ENCODE data around the gene MARK3. TPM values are rescaled to one million over a fixed set of nuclear protein-coding genes. Genes with fewer than 3 reads are reported as not detected.

The MARK3 gene
- total and polyA plus RNA-seq, 8 donors = 52.6 to 157 (median 95.0) TPM

DNA sequence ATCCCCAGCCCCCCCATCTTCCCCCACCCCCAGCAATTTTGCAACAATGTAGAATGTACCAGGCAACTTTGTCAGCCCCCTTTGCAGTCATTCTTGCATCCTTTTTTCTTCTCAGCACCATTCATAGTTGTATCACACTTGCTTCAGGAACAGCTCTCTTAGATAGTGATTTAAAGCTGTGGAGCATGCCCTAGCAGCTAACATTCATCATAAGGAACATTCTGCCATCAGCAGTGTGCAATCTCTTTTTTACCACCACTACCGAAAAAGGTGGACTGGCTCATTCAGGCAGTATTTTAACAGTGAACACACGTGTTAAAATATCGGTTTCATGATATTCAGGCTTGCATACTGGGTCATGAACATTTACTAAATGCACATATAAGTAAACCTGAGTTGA is 45.1 kb downstream of the MARK3 start:
- no peak for DNase-seq
- no peaks in the 10 kb centered on the region for H3K9me3 ChIP-seq
- no peak overlapping the region for H3K4me3 ChIP-seq
- intact Hi-C loops (cut with DNase I; ENCODE audit: low total_unique reads) = no loop called here
- H3K36me3 ChIP-seq = peaks cover 0 to 19% (median 11%) of the 10 kb centered on the region in 4 donors
- no peak overlapping the region for H3K27ac ChIP-seq
- TF ChIP-seq CTCF (IDR thresholded peaks at IDR 0.05) = no peak
- TF ChIP-seq EP300 (IDR thresholded peaks at IDR 0.05) = no peak
- no peak for TF ChIP-seq POLR2A (IDR thresholded peaks at IDR 0.05)
- H3K27me3 ChIP-seq = no peaks in the 10 kb centered on the region
- peaks cover 13 to 79% (median 45%) of the 10 kb centered on the region in 4 donors for H3K4me1 ChIP-seq
- 78 to 92% (median 85%) methylated on average over 3 of the region's 3 CpGs for WGBS, 5 donors

DNA sequence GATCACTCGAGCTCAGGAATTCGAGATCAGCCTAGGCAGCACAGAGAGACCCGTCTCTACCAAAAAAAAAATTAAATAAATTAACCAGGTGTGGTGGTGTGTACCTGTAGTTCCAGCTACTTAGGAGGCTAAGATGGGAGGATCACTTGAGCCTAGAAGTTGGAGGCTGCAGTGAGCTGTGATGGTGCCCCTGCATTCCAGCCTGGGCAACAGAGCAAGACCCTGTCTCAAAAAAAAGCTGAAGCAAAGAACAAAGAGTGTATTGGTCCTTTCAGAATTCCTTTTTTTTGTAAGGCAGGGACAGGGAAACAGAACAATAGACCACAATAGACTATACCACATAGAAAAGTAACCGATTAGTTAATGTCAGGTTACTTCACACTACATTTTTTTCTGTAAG is 47.4 kb downstream of the MARK3 start:
- 88 to 96% (median 93%) methylated on average over 4 of the region's 4 CpGs for WGBS, 5 donors
- no peak overlapping the region for H3K27ac ChIP-seq

DNA sequence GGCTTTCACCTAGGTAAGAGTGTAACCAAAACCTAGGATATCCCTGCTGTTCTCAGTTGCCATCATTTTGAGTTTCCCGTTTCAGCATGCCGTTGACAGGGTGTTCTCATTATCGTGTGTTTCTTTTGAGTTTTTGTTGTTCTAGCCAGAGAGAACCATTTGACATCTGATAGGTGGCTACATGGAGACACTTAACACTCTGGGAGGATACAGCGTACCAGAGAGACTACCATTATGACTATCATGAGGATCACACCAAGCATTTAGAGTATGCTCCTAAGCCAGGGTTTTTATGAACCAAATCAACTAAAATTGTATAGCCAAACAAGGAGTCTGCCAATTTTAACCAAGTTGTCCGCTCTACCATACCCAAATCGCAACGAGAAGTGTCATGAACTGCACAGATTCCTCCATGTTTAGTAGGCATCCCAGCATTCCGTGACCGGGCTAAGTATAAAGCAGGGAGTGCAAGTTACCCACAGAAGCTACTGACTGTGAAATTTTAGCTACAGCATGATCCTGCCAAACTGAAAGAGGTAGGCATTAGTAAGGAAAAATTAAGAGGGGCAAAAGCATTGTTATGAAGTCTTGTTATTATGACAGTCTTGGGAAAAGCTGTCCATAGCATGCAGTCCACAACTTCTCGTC is 48.8 kb downstream of the MARK3 start:
- Histone ChIP-seq H3K36me3 (peaks cover 0 to 35% (median 22%) of the 10 kb centered on the region in 4 donors), H3K27ac (no peak overlapping the region), H3K27me3 (no peaks in the 10 kb centered on the region), H3K4me1 (peaks cover 1 to 61% (median 30%) of the 10 kb centered on the region in 4 donors), H3K9me3 (no peaks in the 10 kb centered on the region), H3K4me3 (no peak overlapping the region)
- TF ChIP-seq POLR2AphosphoS5 (IDR thresholded peaks at IDR 0.05) (no peak), CTCF (IDR thresholded peaks at IDR 0.05) (no peak), POLR2A (IDR thresholded peaks at IDR 0.05) (no peak), EP300 (IDR thresholded peaks at IDR 0.05) (no peak)
- DNase-seq = no peak
- WGBS, 5 donors = 85 to 96% (median 91%) methylated on average over 10 of the region's 10 CpGs
- intact Hi-C loops (cut with DNase I; ENCODE audit: low total_unique reads) = no loop called here

More for the DNA sequence above, 47.4 kb downstream of the MARK3 start:
- TF ChIP-seq POLR2A (IDR thresholded peaks at IDR 0.05) = no peak
- no peak for TF ChIP-seq EP300 (IDR thresholded peaks at IDR 0.05)
- no peak for TF ChIP-seq POLR2AphosphoS5 (IDR thresholded peaks at IDR 0.05)
- DNase-seq = no peak
- peaks cover 8 to 75% (median 42%) of the 10 kb centered on the region in 4 donors for H3K4me1 ChIP-seq
- peaks cover 0 to 21% (median 11%) of the 10 kb centered on the region in 4 donors for H3K36me3 ChIP-seq
- intact Hi-C loops (cut with DNase I; ENCODE audit: low total_unique reads) = no loop called here
- no peak overlapping the region for H3K4me3 ChIP-seq
- H3K27me3 ChIP-seq = no peaks in the 10 kb centered on the region
- no peaks in the 10 kb centered on the region for H3K9me3 ChIP-seq

- TF ChIP-seq POLR2A (IDR thresholded peaks at IDR 0.05) (no peak), EP300 (IDR thresholded peaks at IDR 0.05) (no peak), POLR2AphosphoS5 (IDR thresholded peaks at IDR 0.05) (no peak), CTCF (IDR thresholded peaks at IDR 0.05) (no peak)
- H3K4me1 ChIP-seq = peaks cover 0 to 54% (median 24%) of the 10 kb centered on the region in 4 donors
- H3K36me3 ChIP-seq = peaks cover 0 to 44% (median 31%) of the 10 kb centered on the region in 4 donors
- H3K9me3 ChIP-seq = no peaks in the 10 kb centered on the region
- 73 to 86% (median 82%) methylated on average over 6 of the region's 6 CpGs for WGBS, 5 donors
- no peaks in the 10 kb centered on the region for H3K27me3 ChIP-seq
- no peak overlapping the region for H3K27ac ChIP-seq
- intact Hi-C loops (cut with DNase I; ENCODE audit: low total_unique reads) = no loop called here
- DNase-seq = peak in 1 of 2 donors; percentile 20
- no peak overlapping the region for H3K4me3 ChIP-seq
Observed at GRCh38 chr14:103434868-103435442, 49.7 kb downstream of the MARK3 start.

DNA sequence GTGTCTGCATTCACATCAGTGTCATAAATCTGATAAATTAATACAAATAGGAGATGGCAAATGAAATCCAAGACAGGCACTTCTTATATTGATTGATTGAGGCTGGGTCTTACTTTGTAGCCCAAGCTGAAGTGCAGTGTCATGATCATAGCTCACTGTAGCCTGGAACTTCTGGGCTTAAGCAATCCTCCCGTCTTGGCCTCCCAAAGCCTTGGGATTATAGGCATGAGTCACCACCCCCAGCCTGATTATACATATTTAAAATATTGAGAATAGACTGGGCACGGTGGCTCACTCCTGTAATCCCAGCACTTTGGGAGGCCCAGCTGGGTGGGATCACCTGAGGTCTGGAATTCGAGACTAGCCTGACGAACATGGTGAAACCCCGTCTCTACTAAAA is 51.3 kb downstream of the MARK3 start:
- WGBS, 5 donors = 70 to 95% (median 84%) methylated on average over 5 of the region's 5 CpGs
- Histone ChIP-seq H3K4me1 (peaks cover 0 to 43% (median 16%) of the 10 kb centered on the region in 4 donors), H3K4me3 (no peak overlapping the region), H3K27ac (no peak overlapping the region), H3K27me3 (no peaks in the 10 kb centered on the region), H3K9me3 (no peaks in the 10 kb centered on the region), H3K36me3 (peaks cover 0 to 53% (median 36%) of the 10 kb centered on the region in 4 donors)
- intact Hi-C loops (cut with DNase I; ENCODE audit: low total_unique reads) = no loop called here
- DNase-seq = no peak
- TF ChIP-seq EP300 (IDR thresholded peaks at IDR 0.05) (no peak), CTCF (IDR thresholded peaks at IDR 0.05) (no peak), POLR2A (IDR thresholded peaks at IDR 0.05) (no peak), POLR2AphosphoS5 (IDR thresholded peaks at IDR 0.05) (no peak)
